NK-92 treated with Interleukin-12 subunit alpha and Interleukin-12 subunit beta, amount 100 ng/mL, for 24 hours (cell line): Measurements from ENCODE around the gene DENND1B.

Source experiments
- DNase-seq: peaks from one replicate; lab custom pipeline; 2025; lab: John Stamatoyannopoulos, UW

Gene DENND1B

GRCh38 chr1:197775282-197776262 lies at the start of gene DENND1B:
Gene DENND1B (minus strand): TSS chr1:197775480. CDS start chr1:197775155, 325 bp downstream.
- peak; percentile 88 for DNase-seq

- no peak for DNase-seq
Observed at GRCh38 chr1:197814306-197814705, 39.0 kb upstream of the DENND1B start.

- no peak for DNase-seq
Observed at GRCh38 chr1:197813741-197814140, 38.5 kb upstream of the DENND1B start.

- DNase-seq: no peak
Observed at GRCh38 chr1:197811769-197812168, 36.5 kb upstream of the DENND1B start.

GRCh38 chr1:197810812-197811211 lies 35.5 kb upstream of the DENND1B start:
- no peak for DNase-seq

GRCh38 chr1:197808880-197809279 lies 33.6 kb upstream of the DENND1B start:
- DNase-seq: no peak

GRCh38 chr1:197807739-197808453 lies 32.6 kb upstream of the DENND1B start:
- DNase-seq: no peak

GRCh38 chr1:197807216-197807615 lies 31.9 kb upstream of the DENND1B start:
- DNase-seq: no peak

- no peak for DNase-seq
Observed at GRCh38 chr1:197806718-197807117, 31.4 kb upstream of the DENND1B start.

- DNase-seq: no peak
Observed at GRCh38 chr1:197801684-197802083, 26.4 kb upstream of the DENND1B start.

- no peak for DNase-seq
Observed at GRCh38 chr1:197801111-197801482, 25.8 kb upstream of the DENND1B start.

GRCh38 chr1:197800379-197801110 lies 25.3 kb upstream of the DENND1B start:
- DNase-seq: no peak

GRCh38 chr1:197799271-197799670 lies 24.0 kb upstream of the DENND1B start:
- no peak for DNase-seq

GRCh38 chr1:197798492-197798891 lies 23.2 kb upstream of the DENND1B start:
- no peak for DNase-seq

GRCh38 chr1:197797010-197797409 lies 21.7 kb upstream of the DENND1B start:
- no peak for DNase-seq

- DNase-seq: no peak
Observed at GRCh38 chr1:197788741-197789739, 13.8 kb upstream of the DENND1B start.

GRCh38 chr1:197787623-197788536 lies 12.6 kb upstream of the DENND1B start:
- DNase-seq: no peak

GRCh38 chr1:197787056-197787455 lies 11.8 kb upstream of the DENND1B start:
- DNase-seq: no peak

GRCh38 chr1:197786280-197786679 lies 11.0 kb upstream of the DENND1B start:
- DNase-seq: no peak

- no peak for DNase-seq
Observed at GRCh38 chr1:197783510-197783948, 8.2 kb upstream of the DENND1B start.
